ENCODE measurements around the gene AAK1.
A peak's percentile ranks its signal among the peaks of the same experiment; 100 is the strongest.
"Not testable (repeated sequence)": the region's sequence is repeated elsewhere in the genome, so short reads cannot be mapped to it uniquely, and the experiment has no call there.

AAK1 gene

GRCh38 chr2:69625078-69625795, 18.3 kb downstream of the AAK1 start:
- DNase-seq (ENCODE audit: low read depth), result no peak

DNA sequence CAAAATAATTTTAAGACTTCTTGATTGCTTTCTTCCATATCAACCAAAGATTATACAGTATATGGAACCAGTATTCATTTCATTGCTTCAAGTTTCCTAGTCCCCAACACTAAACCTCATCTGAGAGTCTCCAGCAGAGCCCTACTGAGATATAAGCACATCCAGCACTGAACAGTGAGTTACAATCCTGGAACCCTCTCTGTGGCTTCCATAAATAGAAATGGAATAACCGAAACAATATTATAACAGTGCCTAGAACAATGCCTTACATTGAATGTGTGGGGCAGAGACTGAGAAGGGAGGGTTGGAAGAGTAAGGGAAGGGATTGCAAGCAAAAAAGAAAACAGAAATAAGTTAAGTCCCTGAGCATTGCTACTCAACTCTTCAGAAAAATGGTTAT, 18.9 kb downstream of the AAK1 start:
- no peak for DNase-seq (ENCODE audit: low read depth)

- DNase-seq (ENCODE audit: low read depth), result no peak
Observed at GRCh38 chr2:69624131-69624530, 19.4 kb downstream of the AAK1 start.

DNA sequence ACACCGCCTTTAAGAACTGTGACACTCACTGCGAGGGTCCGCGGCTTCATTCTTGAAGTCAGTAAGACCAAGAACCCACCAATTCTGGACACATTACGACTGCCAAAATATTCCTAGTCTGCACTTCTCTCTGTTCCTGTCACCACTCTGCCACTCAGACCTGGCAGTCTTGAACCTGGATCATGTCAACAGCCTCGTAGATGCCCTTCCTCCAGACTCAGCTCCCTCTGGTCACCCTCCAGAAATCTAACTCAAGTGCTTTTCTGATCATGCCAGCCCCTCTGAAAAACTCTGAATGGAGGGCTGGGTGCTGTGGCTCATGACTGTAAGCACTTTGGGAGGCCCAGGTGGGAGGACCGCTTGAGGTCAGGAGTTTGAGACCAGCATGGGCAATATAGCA, 20.3 kb downstream of the AAK1 start:
- no peak for DNase-seq (ENCODE audit: low read depth)

DNA sequence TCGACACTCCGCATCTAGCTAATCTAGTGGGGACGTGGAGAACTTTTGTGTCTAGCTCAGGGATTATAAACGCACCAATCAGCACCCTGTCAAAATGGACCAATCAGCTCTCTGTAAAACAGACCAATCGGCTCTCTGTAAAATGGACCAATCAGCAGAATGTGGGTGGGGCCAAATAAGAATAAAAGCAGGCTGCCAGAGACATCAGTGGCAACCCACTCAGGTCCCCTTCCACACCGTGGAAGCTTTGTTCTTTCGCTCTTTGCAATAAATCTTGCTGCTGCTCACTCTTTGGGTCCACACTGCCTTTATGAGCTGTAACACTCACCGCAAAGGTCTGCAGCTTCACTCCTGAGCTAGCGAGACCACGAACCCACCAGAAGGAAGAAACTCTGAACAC, 20.7 kb downstream of the AAK1 start:
- not testable (repeated sequence) for DNase-seq (ENCODE audit: low read depth)

DNA sequence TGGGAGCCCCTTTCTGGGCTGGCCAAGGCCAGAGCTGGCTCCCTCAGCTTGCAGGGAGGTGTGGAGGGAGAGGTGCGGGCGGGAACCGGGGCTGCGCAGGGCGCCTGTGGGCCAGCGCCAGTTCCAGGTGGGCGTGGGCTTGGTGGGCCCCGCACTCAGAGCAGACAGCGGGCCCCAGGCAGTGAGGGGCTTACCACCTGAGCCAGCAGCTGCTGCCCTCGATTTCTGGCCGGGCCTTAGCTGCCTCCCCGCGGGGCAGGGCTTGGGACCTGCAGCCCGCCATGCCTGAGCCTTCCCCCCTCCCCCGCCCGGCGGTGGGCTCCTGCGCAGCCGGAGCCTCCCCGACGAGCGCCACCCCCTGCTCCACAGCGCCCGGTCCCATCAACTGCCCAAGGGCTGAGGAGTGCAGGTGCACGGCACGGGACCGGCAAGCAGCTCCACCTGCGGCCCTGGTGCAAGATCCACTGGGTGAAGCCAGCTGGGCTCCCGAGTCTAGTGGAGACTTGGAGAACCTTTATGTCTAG, 21.5 kb downstream of the AAK1 start:
- DNase-seq (ENCODE audit: low read depth), result not testable (repeated sequence)

DNA sequence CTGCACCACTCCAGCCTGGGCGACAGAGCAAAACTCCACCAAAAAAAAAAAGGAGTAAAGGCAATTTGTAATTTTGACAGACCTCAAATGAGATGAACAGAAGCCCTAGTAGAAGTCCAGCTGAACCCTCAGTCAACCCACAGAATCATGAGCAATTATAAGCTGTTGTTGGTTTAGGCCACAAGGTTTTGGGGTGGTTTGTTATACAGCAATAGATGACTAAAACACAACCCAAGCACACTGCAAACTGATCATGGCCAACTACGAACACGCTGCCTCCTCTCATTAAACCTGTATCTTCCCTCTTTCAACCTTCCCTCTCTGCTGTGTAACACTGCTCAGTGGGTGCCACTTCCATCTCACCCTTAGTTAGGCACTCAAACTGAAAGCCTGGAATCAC, 22.1 kb downstream of the AAK1 start:
- no peak for DNase-seq (ENCODE audit: low read depth)

- no peak for DNase-seq (ENCODE audit: low read depth)
Observed at GRCh38 chr2:69620870-69621269, 22.7 kb downstream of the AAK1 start.

DNA sequence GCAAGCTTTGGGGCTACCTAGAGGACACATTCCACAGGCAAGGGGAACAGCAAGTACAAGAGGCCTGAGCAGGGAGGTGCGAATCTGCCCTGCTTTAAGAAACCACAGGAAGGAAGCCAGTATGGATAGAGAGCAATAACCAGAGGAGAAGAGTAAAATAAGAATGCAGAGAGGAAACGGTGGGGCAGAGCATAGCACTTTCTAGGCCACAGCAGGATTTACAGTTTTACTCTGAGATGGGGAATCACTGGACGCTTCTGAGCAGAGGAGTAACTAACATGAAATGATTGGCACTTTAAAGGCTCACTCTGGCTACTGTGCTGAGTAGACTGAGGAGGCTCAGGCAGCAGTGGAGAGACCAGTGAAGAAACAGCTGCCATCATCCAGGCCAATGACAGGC, 23.8 kb downstream of the AAK1 start:
- DNase-seq (ENCODE audit: low read depth), result no peak

GRCh38 chr2:69618362-69618761, 25.2 kb downstream of the AAK1 start:
- DNase-seq (ENCODE audit: low read depth), result no peak

GRCh38 chr2:69617744-69618143, 25.8 kb downstream of the AAK1 start:
- DNase-seq (ENCODE audit: low read depth), result no peak

GRCh38 chr2:69616755-69617154, 26.8 kb downstream of the AAK1 start:
- DNase-seq (ENCODE audit: low read depth), result no peak

DNA sequence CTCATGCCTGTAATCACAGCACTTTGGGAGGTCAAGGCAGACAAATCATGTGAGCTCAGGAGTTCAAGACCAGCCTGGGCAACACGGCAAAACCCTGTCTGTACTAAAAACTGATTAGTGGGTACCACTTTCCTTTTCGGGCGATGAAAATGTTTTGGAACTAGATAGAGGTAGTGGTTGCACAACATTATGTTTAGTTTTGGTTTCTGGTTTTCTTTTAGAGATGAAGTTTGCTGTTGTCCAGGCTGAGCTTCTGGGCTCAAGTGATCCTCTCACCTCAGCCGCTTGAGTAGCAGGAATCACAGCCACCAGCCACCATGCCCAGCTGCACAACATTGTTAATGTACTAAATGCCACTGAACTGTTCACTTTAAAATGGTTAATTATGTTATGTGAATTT, 27.6 kb downstream of the AAK1 start:
- no peak for DNase-seq (ENCODE audit: low read depth)

GRCh38 chr2:69615078-69615625, 28.4 kb downstream of the AAK1 start:
- DNase-seq (ENCODE audit: low read depth), result no peak

DNA sequence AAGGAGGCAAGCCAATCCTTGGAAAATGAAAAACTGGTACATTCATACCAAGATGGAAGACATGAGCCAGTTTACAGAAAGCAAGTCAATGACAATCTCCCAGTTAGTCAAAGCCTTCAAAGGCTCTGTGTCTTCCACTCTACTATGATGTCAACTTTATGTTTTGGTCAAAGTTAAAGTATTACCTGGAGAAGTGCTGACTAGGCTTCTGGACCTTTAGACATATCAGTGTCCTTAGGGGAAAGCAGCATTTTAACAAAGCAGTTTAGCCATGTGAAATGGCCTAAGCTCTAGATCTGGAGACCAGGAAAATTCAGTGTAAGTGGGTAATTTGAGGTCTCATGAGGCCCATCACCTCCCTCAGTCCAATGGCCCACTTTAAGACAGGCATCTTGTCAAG, 30.8 kb downstream of the AAK1 start:
- no peak for DNase-seq (ENCODE audit: low read depth)

DNA sequence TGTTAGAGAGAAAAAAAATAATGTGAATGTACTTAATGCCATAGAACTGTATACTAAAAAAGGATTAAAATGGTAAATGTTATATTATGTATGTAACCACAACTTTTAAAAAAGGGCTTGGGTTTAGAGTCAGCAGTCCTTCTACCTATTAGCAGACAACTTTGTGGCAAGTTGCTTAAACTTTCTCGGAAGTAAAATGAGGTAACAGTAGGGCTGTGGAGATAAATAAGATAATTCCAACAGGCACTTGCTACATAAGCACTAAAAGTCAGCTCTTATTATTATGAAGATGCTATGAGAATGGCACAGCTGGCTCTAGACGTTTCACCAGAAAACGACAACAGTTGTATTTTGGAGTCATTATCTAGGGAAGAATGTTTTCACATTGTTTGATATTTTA, 31.3 kb downstream of the AAK1 start:
- DNase-seq (ENCODE audit: low read depth), result no peak

DNA sequence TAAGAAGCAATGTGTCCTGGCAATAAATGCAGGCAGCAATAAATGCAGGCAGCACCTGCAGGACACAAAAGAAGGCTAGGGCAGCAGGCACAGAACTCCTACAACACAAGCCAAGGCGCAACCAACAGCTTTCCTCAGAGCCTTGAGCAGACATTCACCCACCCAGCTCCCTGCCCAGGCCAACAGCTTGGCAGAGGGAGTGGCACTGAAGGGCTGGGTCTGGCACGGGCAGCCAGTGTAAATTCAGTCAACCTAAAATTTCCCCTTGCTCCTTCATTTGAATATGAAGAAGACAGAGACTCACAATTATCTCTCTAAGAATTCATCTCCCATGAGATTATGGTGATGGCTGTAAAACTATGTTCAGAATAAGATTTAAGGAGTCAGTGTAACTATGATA, 35.4 kb downstream of the AAK1 start:
- no peak for DNase-seq (ENCODE audit: low read depth)

- not testable (repeated sequence) for DNase-seq (ENCODE audit: low read depth)
Observed at GRCh38 chr2:69606771-69607170, 36.8 kb downstream of the AAK1 start.

DNA sequence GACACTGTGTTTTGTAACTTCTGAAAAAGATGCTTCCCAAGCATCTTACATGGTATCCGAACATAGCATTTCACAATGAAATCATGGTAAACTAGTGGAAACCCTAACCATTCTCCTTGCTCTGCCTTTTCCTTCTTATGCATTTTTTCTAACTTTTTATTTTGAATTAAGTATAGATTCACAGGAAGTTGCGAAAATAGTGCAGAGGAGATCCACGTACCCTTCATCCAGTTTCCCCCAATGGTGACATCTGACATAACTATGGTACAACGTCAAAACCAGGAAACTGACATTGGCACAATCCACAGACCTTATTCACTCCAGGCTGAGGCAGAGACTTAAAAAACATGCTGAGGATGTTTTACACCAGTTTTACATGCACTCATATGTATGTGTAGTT, 38.3 kb downstream of the AAK1 start:
- no peak for DNase-seq (ENCODE audit: low read depth)

GRCh38 chr2:69604836-69605235, 38.7 kb downstream of the AAK1 start:
- no peak for DNase-seq (ENCODE audit: low read depth)

GRCh38 chr2:69604026-69604678, 39.4 kb downstream of the AAK1 start:
- DNase-seq (ENCODE audit: low read depth), result no peak

GRCh38 chr2:69603146-69603743, 40.3 kb downstream of the AAK1 start:
- no peak for DNase-seq (ENCODE audit: low read depth)

- DNase-seq (ENCODE audit: low read depth), result peak; percentile 95
Observed at GRCh38 chr2:69601179-69601612, 42.3 kb downstream of the AAK1 start.
